Measurements from ENCODE around the gene RDH13.

RDH13 gene

DNA sequence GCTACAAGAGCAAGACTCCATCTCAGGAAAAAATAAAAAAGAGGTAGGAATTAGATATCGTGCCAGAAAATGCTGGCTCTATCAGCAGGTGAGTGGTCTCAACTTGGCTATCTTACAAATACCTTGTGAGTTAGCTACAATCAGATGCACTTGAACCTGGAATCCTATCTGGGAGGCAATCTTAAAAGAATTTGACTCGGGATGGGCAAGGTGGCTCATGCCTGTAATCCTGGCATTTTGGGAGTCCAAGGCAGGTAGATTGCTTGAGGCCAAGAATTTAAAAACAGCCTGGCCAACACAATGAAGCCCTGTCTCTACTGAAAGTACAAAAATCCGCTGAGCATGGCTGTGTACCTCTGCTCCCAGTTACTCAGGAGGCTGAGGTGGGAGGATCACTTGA, 67.4 kb downstream of the RDH13 start:
- Histone ChIP-seq H3K9me3 (ENCODE audit: control insufficient read depth, insufficient read depth, low read length) (peaks cover 3% of the 10 kb centered on the region), H3K36me3 (ENCODE audit: control insufficient read depth, insufficient read depth, low read length) (no peaks in the 10 kb centered on the region), H3K4me1 (ENCODE audit: control insufficient read depth, insufficient read depth, low read length) (no peaks in the 10 kb centered on the region), H3K27ac (ENCODE audit: low read length) (no peak overlapping the region), H3K4me3 (ENCODE audit: low read length) (no peak overlapping the region), H3K27me3 (ENCODE audit: control insufficient read depth, insufficient read depth, low read length) (no peaks in the 10 kb centered on the region)
- no CpG with 5 or more reads among the region's 3 CpGs for WGBS (ENCODE audit: insufficient coverage, insufficient read length)
- DNase-seq (ENCODE audit: low read depth, low spot score): no peak

Data from iPS DF 6.9 (cell line).